GM21381 (cell line): Measurements from ENCODE around the gene FZD10.

Experiments
- ATAC-seq: cut with Tn5 transposase; IDR thresholded peaks from one replicate; pipeline ENCODE4 v1.9.1; 2021; ENCODE audit warnings: mild to moderate bottlenecking, moderate library complexity; ENCODE audit not compliant: unreplicated experiment

The FZD10 gene

GRCh38 chr12:130178282-130178681 is 16.0 kb downstream of the FZD10 start:
- no peak for ATAC-seq

- ATAC-seq = no peak
Measured at GRCh38 chr12:130179191-130179590, 16.9 kb downstream of the FZD10 start.

- ATAC-seq = no peak
Measured at GRCh38 chr12:130179621-130180020, 17.4 kb downstream of the FZD10 start.

- ATAC-seq = no peak
Measured at GRCh38 chr12:130181211-130181610, 18.9 kb downstream of the FZD10 start.

GRCh38 chr12:130183585-130184370 is 21.5 kb downstream of the FZD10 start:
- no peak for ATAC-seq

GRCh38 chr12:130184404-130185090 is 22.3 kb downstream of the FZD10 start:
- ATAC-seq = no peak

- ATAC-seq = no peak
Measured at GRCh38 chr12:130185455-130186391, 23.5 kb downstream of the FZD10 start.

- no peak for ATAC-seq
Measured at GRCh38 chr12:130186651-130187268, 24.5 kb downstream of the FZD10 start.

GRCh38 chr12:130192642-130193345 is 30.5 kb downstream of the FZD10 start:
- ATAC-seq = no peak

GRCh38 chr12:130194154-130194553 is 31.9 kb downstream of the FZD10 start:
- no peak for ATAC-seq

GRCh38 chr12:130195369-130195768 is 33.1 kb downstream of the FZD10 start:
- ATAC-seq = no peak

- ATAC-seq = no peak
Measured at GRCh38 chr12:130195776-130196175, 33.5 kb downstream of the FZD10 start.

GRCh38 chr12:130196827-130197226 is 34.6 kb downstream of the FZD10 start:
- no peak for ATAC-seq

- ATAC-seq = no peak
Measured at GRCh38 chr12:130198026-130198662, 35.9 kb downstream of the FZD10 start.

- no peak for ATAC-seq
Measured at GRCh38 chr12:130198663-130199060, 36.4 kb downstream of the FZD10 start.

- no peak for ATAC-seq
Measured at GRCh38 chr12:130199581-130200390, 37.5 kb downstream of the FZD10 start.

GRCh38 chr12:130200445-130200844 is 38.2 kb downstream of the FZD10 start:
- ATAC-seq = no peak

- ATAC-seq = no peak
Measured at GRCh38 chr12:130201037-130201436, 38.8 kb downstream of the FZD10 start.

- ATAC-seq = no peak
Measured at GRCh38 chr12:130202201-130202600, 39.9 kb downstream of the FZD10 start.
